Osteocyte (in vitro differentiated cells): ENCODE data around the gene DGKD. TPM values are rescaled to one million over a fixed set of nuclear protein-coding genes. Genes with fewer than 3 reads are reported as not detected.

Experiments
- DNase-seq: peaks from one replicate; pipeline ENCODE4 v3.0.0; 2021; ENCODE audit warnings: mixed read lengths; ENCODE audit not compliant: unreplicated experiment; ENCODE audit errors: extremely low spot score
- H3K27ac Mint-ChIP-seq: one replicate; pipeline ENCODE4 v1.8.0; 2021; ENCODE audit warnings: mild to moderate bottlenecking, mixed read lengths; ENCODE audit not compliant: unreplicated experiment
- H3K27me3 Mint-ChIP-seq: one replicate; pipeline ENCODE4 v1.8.0; 2021; ENCODE audit warnings: mixed read lengths; ENCODE audit not compliant: unreplicated experiment
- H3K36me3 Mint-ChIP-seq: one replicate; pipeline ENCODE4 v1.8.0; 2021; ENCODE audit warnings: mixed read lengths; ENCODE audit not compliant: unreplicated experiment
- H3K4me1 Mint-ChIP-seq: one replicate; pipeline ENCODE4 v1.8.0; 2021; ENCODE audit warnings: mixed read lengths; ENCODE audit not compliant: unreplicated experiment
- H3K4me3 Mint-ChIP-seq: one replicate; pipeline ENCODE4 v1.8.0; 2021; ENCODE audit warnings: mild to moderate bottlenecking, moderate library complexity, mixed read lengths; ENCODE audit not compliant: unreplicated experiment
- H3K9me3 Mint-ChIP-seq: one replicate; pipeline ENCODE4 v1.8.0; 2021; ENCODE audit warnings: mixed read lengths; ENCODE audit not compliant: unreplicated experiment
- total RNA-seq: library from RNA; stranded (reverse); gene quantifications from 2 replicates; pipeline ENCODE4 v1.2.1, GENCODE V29; 2021
- TF ChIP-seq, protein P1 (sequence below): fragments of 200-600 bp; sonication (generic); IDR thresholded peaks from 2 replicates; pipeline ENCODE4 v1.5.0; 2021; ENCODE audit warnings: antibody characterized with exemption, mild to moderate bottlenecking, moderate library complexity

DGKD gene
- total RNA-seq, 1 donor from 2014 or later = 70.5 TPM

DNA sequence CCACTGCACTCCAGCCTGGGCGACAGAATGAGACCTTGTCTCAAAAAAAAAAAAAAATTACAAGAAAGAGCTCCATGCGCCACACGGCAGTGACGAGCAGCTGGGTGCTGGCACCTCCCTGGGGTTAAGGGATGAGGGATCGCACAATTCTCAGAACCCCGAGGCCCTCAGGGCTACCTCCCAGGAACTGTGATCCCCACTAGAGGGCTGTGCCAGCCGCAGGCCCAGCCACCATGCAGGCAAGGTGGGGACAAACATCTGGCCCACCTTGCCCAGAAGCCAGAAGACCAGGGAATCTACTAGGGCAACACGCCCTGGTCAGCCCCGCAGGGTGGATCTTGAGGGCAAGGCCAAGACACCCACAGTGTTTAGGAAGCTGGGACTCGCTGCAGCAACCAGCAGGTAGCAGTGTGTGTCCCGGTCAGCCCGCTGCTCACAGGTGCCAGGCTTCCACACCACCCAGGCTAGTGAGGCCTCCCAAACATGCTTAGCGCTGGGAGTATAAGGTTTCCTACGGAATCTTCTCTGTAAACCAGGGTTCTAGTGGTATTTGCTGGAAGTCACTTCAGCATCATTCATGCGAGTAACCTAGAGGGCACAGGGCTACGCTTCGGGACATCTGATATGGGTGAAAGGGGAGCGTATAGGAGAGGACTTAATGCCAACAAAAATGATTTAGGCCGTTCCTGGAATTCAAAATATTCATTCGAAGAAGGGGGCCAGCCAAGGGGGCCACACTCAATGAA lies 39.9 kb upstream of the DGKD start:
- Mint-ChIP-seq H3K27me3 (peaks cover 18% of the 10 kb centered on the region), H3K27ac (no peak overlapping the region), H3K36me3 (no peaks in the 10 kb centered on the region), H3K4me3 (no peak overlapping the region), H3K4me1 (no peaks in the 10 kb centered on the region), H3K9me3 (peaks cover 3% of the 10 kb centered on the region)
- TF ChIP-seq, protein P1, sequence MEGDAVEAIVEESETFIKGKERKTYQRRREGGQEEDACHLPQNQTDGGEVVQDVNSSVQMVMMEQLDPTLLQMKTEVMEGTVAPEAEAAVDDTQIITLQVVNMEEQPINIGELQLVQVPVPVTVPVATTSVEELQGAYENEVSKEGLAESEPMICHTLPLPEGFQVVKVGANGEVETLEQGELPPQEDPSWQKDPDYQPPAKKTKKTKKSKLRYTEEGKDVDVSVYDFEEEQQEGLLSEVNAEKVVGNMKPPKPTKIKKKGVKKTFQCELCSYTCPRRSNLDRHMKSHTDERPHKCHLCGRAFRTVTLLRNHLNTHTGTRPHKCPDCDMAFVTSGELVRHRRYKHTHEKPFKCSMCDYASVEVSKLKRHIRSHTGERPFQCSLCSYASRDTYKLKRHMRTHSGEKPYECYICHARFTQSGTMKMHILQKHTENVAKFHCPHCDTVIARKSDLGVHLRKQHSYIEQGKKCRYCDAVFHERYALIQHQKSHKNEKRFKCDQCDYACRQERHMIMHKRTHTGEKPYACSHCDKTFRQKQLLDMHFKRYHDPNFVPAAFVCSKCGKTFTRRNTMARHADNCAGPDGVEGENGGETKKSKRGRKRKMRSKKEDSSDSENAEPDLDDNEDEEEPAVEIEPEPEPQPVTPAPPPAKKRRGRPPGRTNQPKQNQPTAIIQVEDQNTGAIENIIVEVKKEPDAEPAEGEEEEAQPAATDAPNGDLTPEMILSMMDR = no peak
- no peak for DNase-seq

DNA sequence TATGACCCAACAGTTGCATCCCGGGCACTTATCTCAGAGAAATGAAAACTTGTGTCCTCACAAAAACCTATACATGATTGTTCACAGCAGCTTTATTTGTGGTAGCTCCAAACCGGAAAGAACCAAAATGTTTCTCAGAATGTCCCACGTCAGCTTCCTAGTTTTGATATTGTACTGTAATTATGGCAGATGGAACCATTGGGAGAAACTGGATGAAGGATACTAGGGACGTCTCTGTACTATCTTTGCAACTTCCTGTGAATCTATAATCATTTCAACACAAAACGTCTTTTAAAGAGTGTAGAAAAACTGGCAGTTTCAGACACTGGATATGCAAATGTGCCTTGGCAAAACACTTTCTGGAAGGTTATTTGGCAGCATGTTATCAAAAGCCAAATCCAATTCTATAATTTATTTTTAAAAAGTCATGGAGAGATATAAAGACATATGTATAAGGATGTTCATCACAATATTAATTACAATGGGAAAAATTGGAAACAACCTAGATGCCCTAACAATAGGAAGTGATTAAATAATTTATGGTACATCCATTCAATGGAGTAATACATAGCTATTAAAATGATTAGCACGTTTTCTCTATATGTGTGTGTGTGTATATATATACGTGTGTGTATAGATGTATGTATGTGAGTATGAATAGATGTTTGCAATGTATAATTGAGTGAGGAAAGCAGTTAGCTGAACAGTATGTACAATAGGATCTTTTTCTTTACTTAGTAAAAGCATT lies 36.9 kb upstream of the DGKD start:
- Mint-ChIP-seq H3K27me3 (peaks cover 19% of the 10 kb centered on the region), H3K36me3 (no peaks in the 10 kb centered on the region), H3K9me3 (peaks cover 3% of the 10 kb centered on the region), H3K4me1 (no peaks in the 10 kb centered on the region), H3K27ac (no peak overlapping the region), H3K4me3 (no peak overlapping the region)
- DNase-seq = no peak
- TF ChIP-seq, protein P1 = no peak

DNA sequence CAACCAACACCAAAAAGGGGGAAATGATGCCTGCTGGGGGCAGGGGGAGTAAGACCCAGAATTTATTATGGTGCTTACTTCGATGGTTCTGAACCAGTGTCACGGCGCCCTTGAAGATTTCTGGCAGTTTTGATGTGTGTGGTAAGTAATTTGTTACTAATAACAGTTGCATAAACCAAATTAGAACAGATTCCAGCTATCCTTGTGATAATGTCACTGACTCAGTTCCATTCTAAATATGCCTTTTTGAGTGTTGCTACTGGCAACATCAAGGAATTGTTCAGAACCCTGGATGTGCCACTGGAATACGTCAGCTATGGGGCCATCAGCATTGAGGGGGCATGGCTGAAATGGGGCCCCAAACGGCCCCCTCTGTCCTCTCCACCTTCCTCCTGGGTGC lies 35.0 kb upstream of the DGKD start:
- H3K36me3 Mint-ChIP-seq = no peaks in the 10 kb centered on the region
- no peaks in the 10 kb centered on the region for H3K4me1 Mint-ChIP-seq

DNA sequence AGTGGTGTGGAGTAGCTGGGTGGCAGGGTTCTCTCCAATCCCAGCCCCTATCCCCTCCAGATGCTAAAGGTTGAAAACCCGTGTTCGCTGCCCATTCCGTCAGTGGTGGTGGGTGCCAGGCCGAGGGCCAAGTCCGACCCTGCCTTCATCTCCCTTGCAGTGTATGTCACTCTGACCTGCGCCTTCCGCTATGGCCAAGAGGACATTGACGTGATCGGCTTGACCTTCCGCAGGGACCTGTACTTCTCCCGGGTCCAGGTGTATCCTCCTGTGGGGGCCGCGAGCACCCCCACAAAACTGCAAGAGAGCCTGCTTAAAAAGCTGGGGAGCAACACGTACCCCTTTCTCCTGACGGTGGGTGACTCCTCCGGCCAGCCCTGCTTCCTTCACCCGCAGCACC lies 33.8 kb upstream of the DGKD start:
- Mint-ChIP-seq H3K27ac (no peak overlapping the region), H3K4me1 (no peaks in the 10 kb centered on the region), H3K9me3 (peaks cover 3% of the 10 kb centered on the region), H3K4me3 (no peak overlapping the region), H3K36me3 (no peaks in the 10 kb centered on the region), H3K27me3 (peaks cover 15% of the 10 kb centered on the region)
- TF ChIP-seq, protein P1 = no peak
- no peak for DNase-seq

More for the DNA sequence above, 35.0 kb upstream of the DGKD start:
- H3K9me3 Mint-ChIP-seq = peaks cover 3% of the 10 kb centered on the region
- no peak overlapping the region for H3K27ac Mint-ChIP-seq
- TF ChIP-seq, protein P1 = no peak
- peaks cover 15% of the 10 kb centered on the region for H3K27me3 Mint-ChIP-seq
- no peak overlapping the region for H3K4me3 Mint-ChIP-seq
- DNase-seq = no peak

DNA sequence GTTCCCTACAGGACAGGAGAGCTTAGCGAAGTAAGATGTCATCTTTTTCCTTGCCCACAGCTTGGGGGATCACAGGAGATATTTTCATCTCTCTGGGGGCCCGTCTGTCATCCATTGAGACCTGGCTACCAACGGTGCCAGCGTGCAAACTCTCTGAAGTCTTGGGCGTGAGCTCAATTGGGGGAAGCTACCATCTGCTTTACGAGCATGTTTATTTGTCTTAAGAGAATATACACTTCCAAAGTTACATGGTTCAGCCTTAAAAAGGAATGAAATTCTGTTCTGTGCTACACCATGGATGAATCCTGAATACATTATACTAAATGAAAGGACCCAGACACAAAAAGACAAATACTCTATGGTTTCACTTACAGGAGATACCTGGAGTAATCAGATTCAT lies 33.1 kb upstream of the DGKD start:
- Mint-ChIP-seq H3K27ac (no peak overlapping the region), H3K36me3 (no peaks in the 10 kb centered on the region), H3K9me3 (peaks cover 3% of the 10 kb centered on the region), H3K4me1 (peaks cover 2% of the 10 kb centered on the region), H3K4me3 (no peak overlapping the region), H3K27me3 (peaks cover 15% of the 10 kb centered on the region)
- TF ChIP-seq, protein P1 = no peak
- DNase-seq = no peak
